ENCODE data around the gene AEN. TPM values are rescaled to one million over a fixed set of nuclear protein-coding genes. Genes with fewer than 3 reads are reported as not detected.

The AEN gene
- total and polyA plus RNA-seq, 2 donors (not counting 3 experiments of a cell fraction or from before 2014, with no cell fraction given), result 34.2 to 35.6 TPM

- Histone ChIP-seq H3K79me2 (ENCODE audit: control insufficient read depth, insufficient read depth, low read length) (peaks cover 58% of the 10 kb centered on the region), H3K4me1 (ENCODE audit: control insufficient read depth, extremely low read depth, insufficient read depth, low read length) (peaks cover 31% of the 10 kb centered on the region), H3K9me3 (replicated peaks; ENCODE audit: control insufficient read depth, insufficient read depth, low read length) (no peaks in the 10 kb centered on the region), H4K20me1 (replicated peaks; ENCODE audit: control insufficient read depth, extremely low read depth, insufficient read depth, low read length) (no peaks in the 10 kb centered on the region), H3K4me3 (replicated peaks in 1 of 3; ENCODE audit: insufficient read depth in 1 of 3, low read depth in 1 of 3, low read length in 3 of 3) (peak overlapping the region; percentile 33 to 78 (median 70)), H3K36me3 (ENCODE audit: control insufficient read depth in 2 of 2, extremely low read depth in 1 of 2, insufficient read depth in 2 of 2, low read length in 2 of 2) (peaks cover 1 to 8% of the 10 kb centered on the region in 2 experiments), H3K27ac (ENCODE audit: insufficient read depth, low read depth, low read length) (peak overlapping the region; percentile 81), H3K9me1 (replicated peaks; ENCODE audit: control insufficient read depth, extremely low read depth, insufficient read depth, low read length) (no peaks in the 10 kb centered on the region), H2AFZ (ENCODE audit: low read depth, low read length) (no peak overlapping the region), H3K4me2 (ENCODE audit: insufficient read depth, low read length) (peak overlapping the region; percentile 84), H3K27me3 (ENCODE audit: control insufficient read depth in 2 of 2, insufficient read depth in 2 of 2, low read length in 2 of 2) (no peaks in the 10 kb centered on the region), H3K9ac (replicated peaks; ENCODE audit: extremely low read depth, insufficient read depth, low read length) (peak overlapping the region; percentile 87)
- DNase-seq (ENCODE audit: low read depth, low spot score), result peak; percentile 40
- TSS peak; percentile 55 for BruUV-seq (replicated peaks)
- intact Hi-C loops (cut with micrococcal nuclease), result loop anchor here (1.0 to 10.0 kb wide), 7 partner anchors 8 to 713 kb away; partner anchors contain the start of genes DET1, MRPL46, MRPS11 and POLG
- CTCF ChIA-PET, result interaction anchor here (0.6 to 2.2 kb wide), 6 partner anchors 11 to 283 kb away, joined by 3 to 7 read pairs (median 4); partner anchors contain the start of genes MRPL46 and MRPS11
- dilution Hi-C loops (cut with MboI; ENCODE audit: extremely low pct_ligation_motif_present, low sequenced_read_pairs), result no loop called here
- FAIRE-seq, result peak; percentile 83
- POLR2A ChIA-PET, result interaction anchor here (0.6 kb wide), 1 partner anchor 11 kb away, joined by 4 read pairs; no protein-coding TSS in a partner anchor
- TF ChIP-seq GATA2 (IDR thresholded peaks at IDR 0.05; ENCODE audit: insufficient read depth, insufficient read length, low read depth, low read length) (no peak), POLR2AphosphoS5 (IDR thresholded peaks at IDR 0.05; ENCODE audit: insufficient read depth, low read depth, low read length) (peak; percentile 8)
Measured at GRCh38 chr15:88621789-88622604, 857 bp downstream of the AEN start.

GRCh38 chr15:88622605-88622975, 1.4 kb downstream of the AEN start:
- Histone ChIP-seq H2AFZ (ENCODE audit: low read depth, low read length) (no peak overlapping the region), H3K36me3 (ENCODE audit: control insufficient read depth in 2 of 2, extremely low read depth in 1 of 2, insufficient read depth in 2 of 2, low read length in 2 of 2) (peaks cover 6 to 8% of the 10 kb centered on the region in 2 experiments), H3K4me2 (ENCODE audit: insufficient read depth, low read length) (peak overlapping the region; percentile 84), H4K20me1 (replicated peaks; ENCODE audit: control insufficient read depth, extremely low read depth, insufficient read depth, low read length) (no peaks in the 10 kb centered on the region), H3K79me2 (ENCODE audit: control insufficient read depth, insufficient read depth, low read length) (peaks cover 64% of the 10 kb centered on the region), H3K4me3 (replicated peaks in 1 of 3; ENCODE audit: insufficient read depth in 1 of 3, low read depth in 1 of 3, low read length in 3 of 3) (peak overlapping the region; percentile 33 to 78 (median 70)), H3K27me3 (ENCODE audit: control insufficient read depth in 2 of 2, insufficient read depth in 2 of 2, low read length in 2 of 2) (no peaks in the 10 kb centered on the region), H3K4me1 (ENCODE audit: control insufficient read depth, extremely low read depth, insufficient read depth, low read length) (peaks cover 31% of the 10 kb centered on the region), H3K9me1 (replicated peaks; ENCODE audit: control insufficient read depth, extremely low read depth, insufficient read depth, low read length) (no peaks in the 10 kb centered on the region), H3K9me3 (replicated peaks; ENCODE audit: control insufficient read depth, insufficient read depth, low read length) (no peaks in the 10 kb centered on the region), H3K27ac (ENCODE audit: insufficient read depth, low read depth, low read length) (peak overlapping the region; percentile 81), H3K9ac (replicated peaks; ENCODE audit: extremely low read depth, insufficient read depth, low read length) (peak overlapping the region; percentile 87)
- BruUV-seq (replicated peaks), result TSS peak; percentile 70
- DNase-seq (ENCODE audit: low read depth, low spot score), result no peak
- POLR2A ChIA-PET, result no interaction called here
- TF ChIP-seq POLR2A (IDR thresholded peaks at IDR 0.05; ENCODE audit: low read depth, low read length) (no peak), MYC (IDR thresholded peaks at IDR 0.05; ENCODE audit: low read depth, low read length) (no peak), EZH2 (IDR thresholded peaks at IDR 0.05; ENCODE audit: borderline replicate concordance, low read depth, low read length, severe bottlenecking) (no peak), FOS (IDR thresholded peaks at IDR 0.05; ENCODE audit: borderline replicate concordance, insufficient read depth, low read length) (no peak), CTCF (IDR thresholded peaks at IDR 0.05; ENCODE audit: extremely low read depth in 1 of 2, insufficient read depth in 1 of 2, low read depth in 1 of 2, low read length in 2 of 2) (no peak), POLR2AphosphoS5 (IDR thresholded peaks at IDR 0.05; ENCODE audit: insufficient read depth, low read depth, low read length) (no peak), GATA2 (IDR thresholded peaks at IDR 0.05; ENCODE audit: insufficient read depth, insufficient read length, low read depth, low read length) (no peak), JUN (IDR thresholded peaks at IDR 0.05; ENCODE audit: borderline replicate concordance, insufficient read depth, insufficient read length, low read depth) (no peak)
- TF ChIP-seq, protein P1, sequence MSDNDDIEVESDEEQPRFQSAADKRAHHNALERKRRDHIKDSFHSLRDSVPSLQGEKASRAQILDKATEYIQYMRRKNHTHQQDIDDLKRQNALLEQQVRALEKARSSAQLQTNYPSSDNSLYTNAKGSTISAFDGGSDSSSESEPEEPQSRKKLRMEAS (IDR thresholded peaks at IDR 0.05; ENCODE audit: insufficient read depth, insufficient read length), result no peak
- CTCF ChIA-PET, result interaction anchor here (1.1 to 2.2 kb wide), 3 partner anchors 34 to 256 kb away, joined by 4 to 7 read pairs (median 5); no protein-coding TSS in a partner anchor
- FAIRE-seq, result no peak
- intact Hi-C loops (cut with micrococcal nuclease), result loop anchor here (5.0 to 10.0 kb wide), 3 partner anchors 155 to 712 kb away; partner anchors contain the start of genes MRPL46, MRPS11 and POLG
- dilution Hi-C loops (cut with MboI; ENCODE audit: extremely low pct_ligation_motif_present, low sequenced_read_pairs), result no loop called here
